NB4 (cell line): ENCODE data around the gene APOO.

Experiments used
- DNase-seq: peaks from one replicate; pipeline ENCODE4 v3.0.0; 2010; ENCODE audit warnings: low read depth
- H3K4me3 ChIP-seq: one replicate; pipeline ENCODE4 v1.5.1; 2011; ENCODE audit warnings: mild to moderate bottlenecking, low read depth, low read length, moderate library complexity
- MYC ChIP-seq: IDR thresholded peaks from 2 replicates; pipeline ENCODE4 v1.6.1; 2011; ENCODE audit warnings: low read depth, low read length
- POLR2A ChIP-seq: IDR thresholded peaks from 2 replicates; pipeline ENCODE4 v1.6.1; 2011; ENCODE audit warnings: mild to moderate bottlenecking; ENCODE audit not compliant: insufficient read length; ENCODE audit errors: extremely low read depth
- TF ChIP-seq, protein P1 (sequence below): IDR thresholded peaks from one replicate; pipeline ENCODE4 v1.5.1; 2012; ENCODE audit warnings: low read depth, low read length
- TF ChIP-seq, protein P2 (sequence below): IDR thresholded peaks from 2 replicates; pipeline ENCODE4 v1.6.1; 2011; ENCODE audit warnings: low read depth, low read length

The APOO gene

GRCh38 chrX:23935106-23935505 lies 27.4 kb upstream of the APOO start:
- no peak for DNase-seq
- TF ChIP-seq, protein P1, sequence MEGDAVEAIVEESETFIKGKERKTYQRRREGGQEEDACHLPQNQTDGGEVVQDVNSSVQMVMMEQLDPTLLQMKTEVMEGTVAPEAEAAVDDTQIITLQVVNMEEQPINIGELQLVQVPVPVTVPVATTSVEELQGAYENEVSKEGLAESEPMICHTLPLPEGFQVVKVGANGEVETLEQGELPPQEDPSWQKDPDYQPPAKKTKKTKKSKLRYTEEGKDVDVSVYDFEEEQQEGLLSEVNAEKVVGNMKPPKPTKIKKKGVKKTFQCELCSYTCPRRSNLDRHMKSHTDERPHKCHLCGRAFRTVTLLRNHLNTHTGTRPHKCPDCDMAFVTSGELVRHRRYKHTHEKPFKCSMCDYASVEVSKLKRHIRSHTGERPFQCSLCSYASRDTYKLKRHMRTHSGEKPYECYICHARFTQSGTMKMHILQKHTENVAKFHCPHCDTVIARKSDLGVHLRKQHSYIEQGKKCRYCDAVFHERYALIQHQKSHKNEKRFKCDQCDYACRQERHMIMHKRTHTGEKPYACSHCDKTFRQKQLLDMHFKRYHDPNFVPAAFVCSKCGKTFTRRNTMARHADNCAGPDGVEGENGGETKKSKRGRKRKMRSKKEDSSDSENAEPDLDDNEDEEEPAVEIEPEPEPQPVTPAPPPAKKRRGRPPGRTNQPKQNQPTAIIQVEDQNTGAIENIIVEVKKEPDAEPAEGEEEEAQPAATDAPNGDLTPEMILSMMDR = no peak
- TF ChIP-seq, protein P2, sequence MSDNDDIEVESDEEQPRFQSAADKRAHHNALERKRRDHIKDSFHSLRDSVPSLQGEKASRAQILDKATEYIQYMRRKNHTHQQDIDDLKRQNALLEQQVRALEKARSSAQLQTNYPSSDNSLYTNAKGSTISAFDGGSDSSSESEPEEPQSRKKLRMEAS = no peak
- TF ChIP-seq MYC (no peak), POLR2A (no peak)
- H3K4me3 ChIP-seq = no peak overlapping the region

DNA sequence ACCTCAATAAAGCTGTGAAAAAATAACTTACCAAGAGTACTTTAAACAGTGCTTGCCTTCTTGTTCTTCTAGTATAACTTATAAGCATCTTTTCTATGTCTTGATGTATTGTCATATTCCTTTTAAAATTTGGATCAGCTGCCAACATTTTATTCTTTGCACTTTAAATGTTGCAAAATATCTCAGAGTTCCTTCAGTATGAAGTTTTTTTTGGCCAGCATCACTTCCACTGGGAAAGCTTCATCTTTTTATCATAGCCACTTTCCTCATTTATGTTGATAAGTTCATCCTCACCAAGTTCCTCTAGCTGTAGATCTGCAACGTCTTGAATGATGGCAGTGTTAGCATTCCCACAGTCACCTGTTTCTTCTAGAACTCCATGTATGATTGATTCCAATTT lies 24.3 kb upstream of the APOO start:
- H3K4me3 ChIP-seq = no peak overlapping the region
- DNase-seq = no peak
- TF ChIP-seq MYC = no peak
- TF ChIP-seq, protein P2 = no peak
- no peak for TF ChIP-seq POLR2A
- TF ChIP-seq, protein P1 = no peak

DNA sequence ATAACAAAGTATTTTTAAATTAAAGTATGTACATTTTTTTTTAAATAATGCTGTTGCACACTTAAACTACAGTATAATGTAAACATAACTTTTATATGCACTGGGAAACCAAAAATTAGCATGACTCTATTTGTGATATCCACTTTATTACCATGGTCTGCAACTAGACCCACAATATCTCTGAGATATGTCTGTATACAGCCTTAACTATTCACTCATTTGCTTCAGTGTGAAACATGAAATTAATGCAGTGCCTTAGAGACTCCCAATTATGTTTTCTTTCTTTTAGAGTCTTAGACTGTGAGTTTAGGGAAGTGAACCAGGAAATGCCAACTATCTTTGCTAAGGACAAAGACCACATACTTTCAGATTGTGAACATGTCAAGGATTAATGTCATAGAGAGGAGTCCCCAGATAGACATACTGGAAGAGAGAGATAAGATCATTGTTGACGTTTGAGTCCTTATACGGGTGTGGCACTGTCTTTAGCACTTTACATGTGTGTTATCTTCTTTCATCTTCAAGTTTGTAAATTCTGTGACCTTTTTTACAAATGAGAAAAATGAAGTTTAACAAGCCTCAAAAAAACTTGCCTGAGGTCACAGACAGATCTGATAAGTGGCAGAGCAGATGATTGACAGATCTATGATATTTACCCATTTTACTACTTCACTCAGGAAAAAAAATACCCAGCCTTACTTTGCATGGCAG lies 23.3 kb upstream of the APOO start:
- TF ChIP-seq, protein P1 = no peak
- TF ChIP-seq, protein P2 = no peak
- no peak for TF ChIP-seq POLR2A
- no peak for TF ChIP-seq MYC

GRCh38 chrX:23926015-23926414 lies 18.3 kb upstream of the APOO start:
- no peak for DNase-seq
- H3K4me3 ChIP-seq = no peak overlapping the region
- TF ChIP-seq MYC (no peak), POLR2A (no peak)
- TF ChIP-seq, protein P2 = no peak
- TF ChIP-seq, protein P1 = no peak

More for the DNA sequence above, 23.3 kb upstream of the APOO start:
- no peak overlapping the region for H3K4me3 ChIP-seq
- DNase-seq = peak; percentile 61

DNA sequence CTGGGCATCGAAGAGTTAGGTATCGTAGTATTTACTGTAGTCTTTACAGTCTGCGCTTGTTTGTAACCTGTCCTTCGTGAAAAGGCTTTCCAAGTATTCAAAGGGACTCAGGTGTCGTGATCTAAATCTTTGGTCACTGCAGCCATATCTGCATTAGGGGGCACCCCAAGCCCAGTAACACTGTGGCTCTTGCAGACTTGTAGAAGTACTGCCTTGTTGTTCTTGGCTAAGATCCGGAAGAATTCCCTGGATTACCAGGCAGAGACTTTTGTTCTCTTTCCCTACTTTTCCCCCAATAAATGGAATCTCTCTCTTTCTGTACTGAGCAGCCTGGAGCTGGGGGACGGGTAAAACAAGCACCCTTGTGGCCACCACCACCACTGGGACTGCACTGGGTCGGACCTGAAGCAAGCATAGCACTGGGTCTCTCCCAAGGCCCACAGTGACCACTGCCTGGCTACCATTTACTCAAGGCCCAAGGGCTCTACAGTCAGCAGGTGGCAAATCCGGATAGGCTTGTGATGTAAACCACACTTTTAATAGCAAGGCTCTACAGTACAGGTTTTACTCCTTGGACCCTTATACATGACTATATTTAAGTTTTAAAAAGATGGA lies 12.1 kb upstream of the APOO start:
- no peak for DNase-seq
- TF ChIP-seq POLR2A (no peak), MYC (no peak)
- TF ChIP-seq, protein P2 = no peak
- TF ChIP-seq, protein P1 = no peak
- H3K4me3 ChIP-seq = no peak overlapping the region
